WTC11 (cell line): Measurements from ENCODE around the gene PLSCR4. TPM values are rescaled to one million over a fixed set of nuclear protein-coding genes. Genes with fewer than 3 reads are reported as not detected.

Experiments
- ATAC-seq: fragments of 200-7000 bp; cut with Tn5 transposase; 2 replicates; pipeline ENCODE4 v1.10.0; 2021; ENCODE audit warnings: mild to moderate bottlenecking, moderate library complexity
- CTCF ChIA-PET: fragments of 300-600 bp; sonication (Branson Sonifier 250); formaldehyde crosslinking; loops from one replicate; lab custom pipeline; 2021; ENCODE audit warnings: antibody characterized with exemption; lab: Charles Lee
- POLR2A ChIA-PET: fragments of 350-600 bp; sonication (Branson Sonifier 250); formaldehyde crosslinking; loops from one replicate; lab custom pipeline; 2021; ENCODE audit warnings: antibody characterized with exemption; lab: Charles Lee
- DNase-seq: peaks from one replicate; pipeline ENCODE4 v3.0.0; 2021; ENCODE audit warnings: low spot score
- H3K27ac Mint-ChIP-seq: 2 replicates; pipeline ENCODE4 v1.8.0; 2021; ENCODE audit warnings: mixed read lengths
- H3K27me3 Mint-ChIP-seq: 2 replicates; pipeline ENCODE4 v1.8.0; 2021; ENCODE audit warnings: low read depth, mild to moderate bottlenecking, moderate library complexity, mixed read lengths
- H3K36me3 Mint-ChIP-seq: 2 replicates; pipeline ENCODE4 v1.8.0; 2021; ENCODE audit warnings: mixed read lengths
- H3K4me1 Mint-ChIP-seq: 2 replicates; pipeline ENCODE4 v1.8.0; 2022; ENCODE audit warnings: mixed read lengths
- H3K4me3 Mint-ChIP-seq: 2 replicates; pipeline ENCODE4 v1.8.0; 2021; ENCODE audit warnings: mild to moderate bottlenecking, moderate library complexity, mixed read lengths
- H3K9me3 Mint-ChIP-seq: 2 replicates; pipeline ENCODE4 v1.8.0; 2021; ENCODE audit warnings: mixed read lengths
- AR ChIP-seq: fragments of 250-450 bp; sonication (Bioruptor Pico); IDR thresholded peaks from 2 replicates; pipeline ENCODE4 v1.9.0; 2021; ENCODE audit warnings: mild to moderate bottlenecking
- CREB1 ChIP-seq: sonication (generic); formaldehyde crosslinking; IDR thresholded peaks from 2 replicates; pipeline ENCODE4 v1.8.0; 2023; ENCODE audit warnings: mild to moderate bottlenecking, missing genetic modification reagents
- FOXK1 ChIP-seq: sonication (generic); formaldehyde crosslinking; IDR thresholded peaks from 2 replicates; pipeline ENCODE4 v1.8.0; 2022; ENCODE audit warnings: mild to moderate bottlenecking, moderate library complexity, missing genetic modification reagents
- FOXP4 ChIP-seq: sonication (generic); formaldehyde crosslinking; IDR thresholded peaks from 2 replicates; pipeline ENCODE4 v1.8.0; 2022; ENCODE audit warnings: mild to moderate bottlenecking, missing genetic modification reagents
- IRF2 ChIP-seq: sonication (generic); formaldehyde crosslinking; IDR thresholded peaks from 2 replicates; pipeline ENCODE4 v1.8.0; 2022; ENCODE audit warnings: low read depth, missing genetic modification reagents, borderline replicate concordance
- JUN ChIP-seq: sonication (generic); formaldehyde crosslinking; IDR thresholded peaks from 2 replicates; pipeline ENCODE4 v1.8.0; 2023; ENCODE audit warnings: mild to moderate bottlenecking, missing genetic modification reagents
- KAT7 ChIP-seq: sonication (generic); formaldehyde crosslinking; IDR thresholded peaks from 2 replicates; pipeline ENCODE4 v1.8.1; 2023; ENCODE audit warnings: missing genetic modification reagents, mild to moderate bottlenecking, borderline replicate concordance
- MLX ChIP-seq: sonication (generic); formaldehyde crosslinking; IDR thresholded peaks from 2 replicates; pipeline ENCODE4 v1.8.1; 2023; ENCODE audit warnings: mild to moderate bottlenecking, missing genetic modification reagents, moderate library complexity
- NR2C2 ChIP-seq: sonication (generic); formaldehyde crosslinking; IDR thresholded peaks from 2 replicates; pipeline ENCODE4 v1.8.0; 2022; ENCODE audit warnings: mild to moderate bottlenecking, missing genetic modification reagents
- NR3C1 ChIP-seq: sonication (generic); formaldehyde crosslinking; conservative IDR thresholded peaks from 2 replicates; pipeline ENCODE4 v1.8.1; 2023; ENCODE audit warnings: low read depth, mild to moderate bottlenecking, missing genetic modification reagents
- OVOL2 ChIP-seq: fragments of 250-450 bp; sonication (Bioruptor Pico); IDR thresholded peaks from 2 replicates; pipeline ENCODE4 v1.9.0; 2021; ENCODE audit warnings: mild to moderate bottlenecking, borderline replicate concordance
- PREB ChIP-seq: sonication (generic); formaldehyde crosslinking; IDR thresholded peaks from 2 replicates; pipeline ENCODE4 v1.8.1; 2022; ENCODE audit warnings: mild to moderate bottlenecking, missing genetic modification reagents, moderate library complexity, borderline replicate concordance
- RORB ChIP-seq: fragments of 250-450 bp; sonication (Bioruptor Pico); IDR thresholded peaks from 2 replicates; pipeline ENCODE4 v1.9.0; 2021; ENCODE audit warnings: mild to moderate bottlenecking
- SMAD3 ChIP-seq: sonication (generic); formaldehyde crosslinking; IDR thresholded peaks from 2 replicates; pipeline ENCODE4 v1.8.0; 2022; ENCODE audit warnings: missing genetic modification reagents, mild to moderate bottlenecking, borderline replicate concordance
- SMAD4 ChIP-seq: sonication (generic); formaldehyde crosslinking; IDR thresholded peaks from 2 replicates; pipeline ENCODE4 v1.8.0; 2022; ENCODE audit warnings: mild to moderate bottlenecking, missing genetic modification reagents
- STAT6 ChIP-seq: sonication (generic); formaldehyde crosslinking; conservative IDR thresholded peaks from 2 replicates; pipeline ENCODE4 v1.8.1; 2023; ENCODE audit warnings: mild to moderate bottlenecking, low read depth, missing genetic modification reagents, moderate library complexity
- TEAD4 ChIP-seq: sonication (generic); formaldehyde crosslinking; IDR thresholded peaks from 2 replicates; pipeline ENCODE4 v1.8.0; 2022; ENCODE audit warnings: mild to moderate bottlenecking, missing genetic modification reagents
- ZNF263 ChIP-seq: sonication (generic); formaldehyde crosslinking; IDR thresholded peaks from 2 replicates; pipeline ENCODE4 v1.8.1; 2022; ENCODE audit warnings: low read depth, mild to moderate bottlenecking, moderate library complexity, missing genetic modification reagents
- ZNF317 ChIP-seq: sonication (generic); formaldehyde crosslinking; IDR thresholded peaks from 2 replicates; pipeline ENCODE4 v1.8.1; 2023; ENCODE audit warnings: low read depth, mild to moderate bottlenecking, moderate library complexity, missing genetic modification reagents, borderline replicate concordance
- ZNF423 ChIP-seq: fragments of 250-450 bp; sonication (Bioruptor Pico); IDR thresholded peaks from 2 replicates; pipeline ENCODE4 v2.1.2; 2022; ENCODE audit warnings: mild to moderate bottlenecking, moderate library complexity
- total RNA-seq: library from RNA; stranded (reverse); gene quantifications from 3 replicates; pipeline ENCODE4 v1.2.3, GENCODE V29; 2021

The PLSCR4 gene
- total RNA-seq, 1 experiment from 2014 or later = 3.5 TPM

GRCh38 chr3:146195605-146196004, 55.3 kb downstream of the PLSCR4 start:
- Mint-ChIP-seq H3K36me3 (no peaks in the 10 kb centered on the region), H3K9me3 (no peaks in the 10 kb centered on the region), H3K27ac (no peak overlapping the region), H3K4me3 (no peak overlapping the region), H3K27me3 (no peaks in the 10 kb centered on the region), H3K4me1 (0 out of 2 replicates have a peak, but pooled peaks cover 2% of the 10 kb centered on the region)
- no peak for DNase-seq
- POLR2A ChIA-PET = no interaction called here
- TF ChIP-seq ZNF317 (CRISPR knock-in tag) (no peak), AR (no peak), SMAD3 (no peak), NR2C2 (no peak), IRF2 (CRISPR knock-in tag) (no peak), CREB1 (CRISPR knock-in tag) (no peak), TEAD4 (no peak), FOXP4 (CRISPR knock-in tag) (no peak), NR3C1 (CRISPR knock-in tag) (no peak), STAT6 (CRISPR knock-in tag) (no peak), ZNF263 (no peak), KAT7 (no peak), SMAD4 (CRISPR knock-in tag) (no peak), JUN (no peak), RORB (no peak), PREB (no peak)
- CTCF ChIA-PET = no interaction called here
- no peak for ATAC-seq

- H3K4me1 Mint-ChIP-seq = no peaks in the 10 kb centered on the region
- H3K27ac Mint-ChIP-seq = no peak overlapping the region
- no peak for TF ChIP-seq MLX (CRISPR knock-in tag)
- TF ChIP-seq FOXK1 (CRISPR knock-in tag) = no peak
- TF ChIP-seq OVOL2 (CRISPR knock-in tag) = no peak
- TF ChIP-seq ZNF423 (CRISPR knock-in tag) = no peak
- TF ChIP-seq, all 79 proteins: peak for 0
- DNase-seq = no peak
- ChIA-PET CTCF (no interaction called here), POLR2A (no interaction called here)
- H3K36me3 Mint-ChIP-seq = no peaks in the 10 kb centered on the region
- ATAC-seq = no peak
- no peaks in the 10 kb centered on the region for H3K27me3 Mint-ChIP-seq
- no peak overlapping the region for H3K4me3 Mint-ChIP-seq
- no peaks in the 10 kb centered on the region for H3K9me3 Mint-ChIP-seq
Measured at GRCh38 chr3:146195030-146195429, 55.9 kb downstream of the PLSCR4 start.
